Adrenal gland (tissue), 12 donors: ENCODE data around the gene PHGDH. TPM values are rescaled to one million over a fixed set of nuclear protein-coding genes. Genes with fewer than 3 reads are reported as not detected.

Source experiments
- DNase-seq, 7 donors: peaks; one replicate each; pipeline ENCODE4 v3.0.0-alpha.2; 2019 to 2020
- H3K27ac ChIP-seq, 5 donors: fragments of 200-600 bp; sonication (generic) in 4 of 5; 1 replicate in 3 of 5; 2 replicates in 2 of 5; pipeline versions ENCODE4 v1.5.1 to v1.8.0; 2016 to 2020; ENCODE audit warnings: mild to moderate bottlenecking in 1 of 5
- H3K27me3 ChIP-seq: fragments of 200-600 bp; 2 replicates; pipeline ENCODE4 v1.8.0; 2021
- H3K36me3 ChIP-seq, 2 donors: fragments of 200-600 bp; replicated peaks in 1 of 2; 1 replicate in 1 of 2; 2 replicates in 1 of 2; pipeline versions ENCODE4 v1.5.1 to v1.8.0; 2018 to 2022
- H3K4me1 ChIP-seq, 2 donors: fragments of 200-600 bp; replicated peaks in 1 of 2; 1 replicate in 1 of 2; 2 replicates in 1 of 2; pipeline versions ENCODE4 v1.5.1 to v1.8.0; 2018 to 2021
- H3K4me3 ChIP-seq, 4 donors: fragments of 200-600 bp; sonication (generic) in 3 of 4; one replicate each; pipeline ENCODE4 v1.5.1; 2016 to 2018
- H3K9me3 ChIP-seq, 3 donors: fragments of 200-600 bp; sonication (generic) in 1 of 3; replicated peaks in 1 of 3; 1 replicate in 2 of 3; 2 replicates in 1 of 3; pipeline versions ENCODE4 v1.5.1 to v1.8.0; 2016 to 2021
- POLR2A ChIP-seq, 2 donors: fragments of 450-650 bp; IDR thresholded peaks; one replicate each; pipeline ENCODE4 v1.6.1; 2017; ENCODE audit warnings: antibody characterized with exemption in 2 of 2, mild to moderate bottlenecking in 2 of 2, moderate library complexity in 1 of 2
- WGBS, 4 donors: extraction: QIAGEN DNeasy Blood & Tissue Kit in 2 of 4; methylation state at CpG; one replicate each; pipeline versions ENCODE4 v1.1.5 to v1.1.7; 2013 to 2017; 5-methylcytosine and 5-hydroxymethylcytosine counted together
- intact Hi-C, 2 donors: fragments of 100-400 bp; cut with DNase I; formaldehyde crosslinking; loops; one replicate each; pipeline versions ENCODE4 v1.14.1 to v1.15.0; 2022 to 2023
- polyA plus RNA-seq, 3 donors: library from polyadenylated mRNA; stranded (reverse); fragments of 200-250 nt in 2 of 3; fragments of 350-450 nt in 1 of 3; fragmentation: Illumina TruSeq in 1 of 3; extraction: RNeasy Lipid Tissue Mini Kit (QIAGEN cat#74804) in 1 of 3; gene quantifications; one replicate each; pipeline ENCODE4 v1.2.3, GENCODE V29; 2013 to 2014
- total RNA-seq, 9 donors: library from RNA; depleted of rRNA in 4 of 9; stranded (reverse); fragments of >200 nt in 4 of 9; fragments of 120-200 nt in 1 of 9; fragmentation: NEBNext Ultra II Directional in 1 of 9; extraction: Animal tissue kit (Norgen Biotek cat#: 25700) in 1 of 9; gene quantifications; one replicate each; pipeline versions ENCODE4 v1.1.0 to v1.2.4, GENCODE V29; 2013 to 2023
- TF ChIP-seq, protein P1 (sequence below), 6 experiments: fragments of 450-650 bp in 4 of 6; fragments of 200-600 bp in 2 of 6; sonication (generic) in 1 of 6; IDR thresholded peaks; 1 replicate in 5 of 6; 2 replicates in 1 of 6; pipeline versions ENCODE4 v1.5.1 to v1.8.0; 2016 to 2021; ENCODE audit warnings: antibody characterized with exemption in 6 of 6, mild to moderate bottlenecking in 2 of 6, moderate library complexity in 1 of 6
- donor health status: healthy with polysubstance abuse.
- donor health status: Bipolar disorder and iron deficiency.
- donor health status: DM: yes; HTN: yes; CAD: no.
- donor health status: DM: no; HTN: no; CAD: no.
- donor health status: DM: no; HTN: no; CAD: no.
- donor health status: DM: yes; HTN: yes; CAD: no.

Gene PHGDH
- total and polyA plus RNA-seq, 12 donors = 1.8 to 27.7 (median 3.6) TPM

DNA sequence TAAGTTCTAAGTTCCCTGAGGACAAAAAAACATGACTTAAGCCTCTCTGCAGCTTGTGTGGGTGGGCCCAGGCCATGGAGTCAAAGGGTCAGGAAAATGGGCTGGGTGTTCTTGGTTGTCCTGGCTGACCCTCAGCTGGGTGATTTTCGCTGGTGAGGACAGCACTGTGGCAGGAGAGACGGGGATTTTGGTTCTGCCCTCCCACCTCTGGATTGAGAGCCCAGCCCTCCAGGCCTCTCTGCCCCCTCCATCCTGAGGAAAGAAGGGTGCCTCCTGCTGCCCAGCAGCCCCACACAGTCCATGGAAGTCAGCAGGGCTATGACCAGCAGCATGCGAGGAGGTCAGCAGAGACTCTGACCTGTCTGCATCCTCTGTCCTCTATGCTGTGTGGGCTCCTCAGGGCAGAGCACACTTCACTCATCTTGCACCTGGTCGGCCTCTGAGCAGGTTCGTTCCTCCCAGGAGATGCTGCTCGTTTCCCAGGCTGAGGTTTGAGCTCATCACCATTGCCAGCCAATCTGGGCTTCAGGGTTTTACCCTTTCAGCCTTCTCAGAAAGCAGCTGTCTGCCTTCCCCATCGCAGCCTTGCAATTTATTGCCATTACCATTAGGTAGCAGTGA lies 26.5 kb downstream of the PHGDH start:
- intact Hi-C loops = no loop called here
- TF ChIP-seq POLR2A (IDR thresholded peaks at IDR 0.05) = no peak
- TF ChIP-seq, protein P1, sequence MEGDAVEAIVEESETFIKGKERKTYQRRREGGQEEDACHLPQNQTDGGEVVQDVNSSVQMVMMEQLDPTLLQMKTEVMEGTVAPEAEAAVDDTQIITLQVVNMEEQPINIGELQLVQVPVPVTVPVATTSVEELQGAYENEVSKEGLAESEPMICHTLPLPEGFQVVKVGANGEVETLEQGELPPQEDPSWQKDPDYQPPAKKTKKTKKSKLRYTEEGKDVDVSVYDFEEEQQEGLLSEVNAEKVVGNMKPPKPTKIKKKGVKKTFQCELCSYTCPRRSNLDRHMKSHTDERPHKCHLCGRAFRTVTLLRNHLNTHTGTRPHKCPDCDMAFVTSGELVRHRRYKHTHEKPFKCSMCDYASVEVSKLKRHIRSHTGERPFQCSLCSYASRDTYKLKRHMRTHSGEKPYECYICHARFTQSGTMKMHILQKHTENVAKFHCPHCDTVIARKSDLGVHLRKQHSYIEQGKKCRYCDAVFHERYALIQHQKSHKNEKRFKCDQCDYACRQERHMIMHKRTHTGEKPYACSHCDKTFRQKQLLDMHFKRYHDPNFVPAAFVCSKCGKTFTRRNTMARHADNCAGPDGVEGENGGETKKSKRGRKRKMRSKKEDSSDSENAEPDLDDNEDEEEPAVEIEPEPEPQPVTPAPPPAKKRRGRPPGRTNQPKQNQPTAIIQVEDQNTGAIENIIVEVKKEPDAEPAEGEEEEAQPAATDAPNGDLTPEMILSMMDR (IDR thresholded peaks at IDR 0.05) = no peak
- no peaks in the 10 kb centered on the region for H3K36me3 ChIP-seq

DNA sequence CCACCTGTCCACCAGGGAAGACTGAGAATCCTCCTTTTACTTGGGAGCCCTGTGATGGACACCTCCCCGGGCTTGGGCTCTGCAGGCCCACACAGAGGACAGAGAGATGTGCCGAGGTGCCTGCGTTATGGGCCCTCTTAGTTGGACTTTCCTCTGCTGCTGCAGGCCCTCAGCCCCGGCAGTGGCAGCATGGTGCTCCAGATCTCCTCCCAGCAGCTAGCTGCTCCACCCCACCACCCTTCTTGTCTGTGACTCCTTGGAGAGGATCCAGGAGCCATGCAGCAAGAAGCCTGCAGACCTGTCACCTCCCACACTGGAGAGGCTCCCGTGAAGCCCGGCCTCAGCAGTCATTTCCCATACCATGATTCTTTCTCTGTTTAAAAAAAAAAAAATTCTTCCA lies 27.4 kb downstream of the PHGDH start:
- no peaks in the 10 kb centered on the region for H3K9me3 ChIP-seq
- TF ChIP-seq, protein P1 (IDR thresholded peaks at IDR 0.05) = no peak
- TF ChIP-seq POLR2A (IDR thresholded peaks at IDR 0.05) = no peak
- no peaks in the 10 kb centered on the region for H3K36me3 ChIP-seq
- DNase-seq = no peak
- intact Hi-C loops = no loop called here
- H3K27ac ChIP-seq = no peak overlapping the region
- WGBS, 4 donors = 86 to 91% (median 88%) methylated on average over 6 of the region's 6 CpGs
- peaks cover 0 to 3% of the 10 kb centered on the region in 2 donors for H3K4me1 ChIP-seq
- H3K27me3 ChIP-seq = no peaks in the 10 kb centered on the region
- H3K4me3 ChIP-seq = no peak overlapping the region

More for the DNA sequence above, 26.5 kb downstream of the PHGDH start:
- 75 to 84% (median 81%) methylated on average over 3 to 7 of the region's 7 CpGs for WGBS, 4 donors
- H3K4me1 ChIP-seq = no peaks in the 10 kb centered on the region
- no peak overlapping the region for H3K4me3 ChIP-seq
- no peaks in the 10 kb centered on the region for H3K9me3 ChIP-seq
- H3K27me3 ChIP-seq = no peaks in the 10 kb centered on the region
- no peak overlapping the region for H3K27ac ChIP-seq
- no peak for DNase-seq

DNA sequence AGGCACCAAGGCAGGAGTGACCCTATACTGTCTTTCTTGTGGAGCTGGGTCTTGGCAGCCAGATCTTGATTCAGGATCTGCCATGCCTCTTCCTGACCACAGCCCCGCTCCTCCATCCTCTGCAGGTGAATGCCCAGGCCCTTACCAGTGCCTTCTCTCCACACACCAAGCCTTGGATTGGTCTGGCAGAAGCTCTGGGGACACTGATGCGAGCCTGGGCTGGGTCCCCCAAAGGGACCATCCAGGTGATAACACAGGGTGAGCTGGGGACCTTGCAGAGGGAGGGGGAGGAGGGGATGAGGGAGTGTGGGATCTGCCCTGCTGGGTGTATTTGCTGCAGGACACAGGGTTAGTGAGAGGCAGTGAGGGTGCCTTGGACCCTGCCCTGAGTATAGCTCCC lies 28.5 kb downstream of the PHGDH start:
- Histone ChIP-seq H3K4me3 (no peak overlapping the region), H3K27me3 (no peaks in the 10 kb centered on the region), H3K9me3 (no peaks in the 10 kb centered on the region), H3K27ac (no peak overlapping the region), H3K4me1 (peaks cover 0 to 4% of the 10 kb centered on the region in 2 donors), H3K36me3 (no peaks in the 10 kb centered on the region)
- 80 to 100% (median 97%) methylated on average over 1 to 2 of the region's 2 CpGs for WGBS, 4 donors
- intact Hi-C loops = no loop called here
- no peak for DNase-seq
- TF ChIP-seq, protein P1 (IDR thresholded peaks at IDR 0.05) = no peak
- TF ChIP-seq POLR2A (IDR thresholded peaks at IDR 0.05) = no peak

DNA sequence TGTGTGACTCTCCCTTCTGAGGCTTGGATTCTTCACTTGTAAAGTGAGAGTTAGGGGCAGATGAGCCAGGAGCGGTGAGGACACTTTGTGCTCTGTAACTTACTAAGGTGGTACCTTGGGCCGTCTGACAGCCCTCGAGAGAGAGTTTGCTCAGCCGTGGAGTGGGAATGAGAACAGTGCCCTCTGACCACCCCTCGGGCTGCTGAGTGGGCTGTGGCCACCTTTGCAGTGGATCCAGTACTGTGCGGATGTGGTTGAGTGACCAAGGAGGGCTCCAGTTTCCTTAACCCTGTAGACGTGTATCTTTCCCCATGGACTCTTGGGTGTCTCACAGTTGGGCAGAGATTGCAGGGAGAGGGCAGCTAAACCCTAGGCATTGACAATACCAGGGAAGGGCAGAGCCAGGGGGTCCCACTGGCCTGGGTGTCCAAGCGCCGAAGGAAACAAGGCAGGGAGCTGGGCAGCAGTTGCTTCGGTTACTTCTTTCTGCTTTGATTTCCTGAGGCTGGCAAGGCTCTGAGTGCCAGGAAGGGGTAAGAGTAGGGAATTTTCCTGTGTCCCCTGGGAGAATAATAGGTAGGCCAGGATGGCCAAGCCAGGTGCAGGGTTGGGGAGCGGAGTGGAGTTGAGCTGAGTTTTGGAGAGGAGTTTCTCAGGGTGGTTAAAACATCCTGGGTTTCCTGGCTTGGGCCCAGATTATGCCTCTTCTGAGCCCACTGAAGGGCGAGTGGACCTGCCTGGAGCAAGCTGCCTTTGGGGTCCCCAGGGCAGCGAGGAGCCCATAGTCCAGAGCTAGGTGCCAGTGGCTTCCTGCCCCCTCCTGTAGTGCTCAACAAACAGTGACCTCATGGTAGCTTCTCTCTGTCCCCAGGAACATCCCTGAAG lies 29.4 kb downstream of the PHGDH start:
- no peaks in the 10 kb centered on the region for H3K36me3 ChIP-seq
- no peak overlapping the region for H3K4me3 ChIP-seq
- H3K27ac ChIP-seq = no peak overlapping the region
- intact Hi-C loops = no loop called here
- no peaks in the 10 kb centered on the region for H3K9me3 ChIP-seq
- DNase-seq = no peak
- H3K4me1 ChIP-seq = peaks cover 0 to 4% of the 10 kb centered on the region in 2 donors
- no peaks in the 10 kb centered on the region for H3K27me3 ChIP-seq
- TF ChIP-seq POLR2A (IDR thresholded peaks at IDR 0.05) = no peak
- TF ChIP-seq, protein P1 (IDR thresholded peaks at IDR 0.05) = no peak
- WGBS, 4 donors = 85 to 91% (median 89%) methylated on average over 9 to 13 of the region's 13 CpGs
